Measurements from ENCODE around the gene TAF1B. TPM values are rescaled to one million over a fixed set of nuclear protein-coding genes. Genes with fewer than 3 reads are reported as not detected.

Gene TAF1B
- total RNA-seq, 1 donor: 13.7 TPM

GRCh38 chr2:9966491-9967022, 123.3 kb downstream of the TAF1B start:
- Histone ChIP-seq H3K4me3 (ENCODE audit: low read length) (no peak overlapping the region), H3K9me3 (ENCODE audit: low read depth, low read length) (no peaks in the 10 kb centered on the region), H3K27me3 (ENCODE audit: insufficient read depth, low read length) (no peaks in the 10 kb centered on the region), H3K4me1 (ENCODE audit: insufficient read depth, low read length) (peaks cover 8% of the 10 kb centered on the region)

GRCh38 chr2:9967053-9967775, 123.9 kb downstream of the TAF1B start:
- H3K9me3 ChIP-seq (ENCODE audit: low read depth, low read length): no peaks in the 10 kb centered on the region
- no peaks in the 10 kb centered on the region for H3K27me3 ChIP-seq (ENCODE audit: insufficient read depth, low read length)
- H3K4me3 ChIP-seq (ENCODE audit: low read length): no peak overlapping the region
- H3K4me1 ChIP-seq (ENCODE audit: insufficient read depth, low read length): peaks cover 8% of the 10 kb centered on the region

DNA sequence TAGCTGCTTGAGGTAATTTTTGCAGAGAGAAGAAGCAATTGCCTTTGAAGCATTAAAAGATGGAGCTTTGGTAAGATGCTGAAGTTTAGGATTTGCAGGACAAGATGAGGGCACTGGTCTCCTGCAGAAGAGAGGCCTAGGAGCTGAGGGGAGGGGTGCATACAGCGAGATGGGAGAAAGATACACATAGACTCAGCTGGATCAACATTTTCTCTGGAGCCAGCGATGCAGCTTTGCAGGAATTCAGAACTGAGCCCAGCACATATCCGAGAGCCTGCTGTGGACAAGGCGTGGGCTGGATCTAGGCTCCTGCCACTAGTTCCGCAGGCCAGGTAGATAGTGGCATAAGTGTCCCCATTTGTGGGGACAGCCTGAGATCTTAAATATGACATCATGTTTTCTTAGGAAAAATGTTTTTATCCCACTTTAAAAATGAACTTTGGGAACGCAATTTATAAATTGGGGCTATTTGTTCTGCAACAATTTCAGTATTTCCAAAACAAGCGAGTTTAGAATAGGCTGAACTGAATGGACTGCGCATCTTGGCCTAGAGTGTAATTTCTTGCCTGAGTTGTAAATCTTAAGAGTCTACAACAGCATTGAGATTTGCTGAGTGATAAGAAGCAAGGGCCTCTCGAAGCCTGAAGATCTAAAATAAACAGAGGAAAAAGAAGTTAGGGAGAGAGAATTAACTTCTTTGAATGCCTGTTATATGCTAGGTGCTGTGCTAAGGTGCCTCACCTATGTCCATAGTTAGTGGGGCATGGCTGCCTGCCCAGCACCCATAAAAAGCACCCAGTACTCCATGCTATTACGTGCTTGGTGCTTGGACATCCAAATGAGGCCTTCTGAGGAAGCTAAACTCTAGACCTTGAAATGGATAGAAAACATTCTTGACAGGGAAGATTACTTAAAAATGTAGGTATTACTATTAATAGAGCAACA, 125.6 kb downstream of the TAF1B start:
- Histone ChIP-seq H3K4me3 (ENCODE audit: low read length) (no peak overlapping the region), H3K4me1 (ENCODE audit: insufficient read depth, low read length) (peaks cover 8% of the 10 kb centered on the region), H3K27me3 (ENCODE audit: insufficient read depth, low read length) (no peaks in the 10 kb centered on the region), H3K9me3 (ENCODE audit: low read depth, low read length) (no peaks in the 10 kb centered on the region)

DNA sequence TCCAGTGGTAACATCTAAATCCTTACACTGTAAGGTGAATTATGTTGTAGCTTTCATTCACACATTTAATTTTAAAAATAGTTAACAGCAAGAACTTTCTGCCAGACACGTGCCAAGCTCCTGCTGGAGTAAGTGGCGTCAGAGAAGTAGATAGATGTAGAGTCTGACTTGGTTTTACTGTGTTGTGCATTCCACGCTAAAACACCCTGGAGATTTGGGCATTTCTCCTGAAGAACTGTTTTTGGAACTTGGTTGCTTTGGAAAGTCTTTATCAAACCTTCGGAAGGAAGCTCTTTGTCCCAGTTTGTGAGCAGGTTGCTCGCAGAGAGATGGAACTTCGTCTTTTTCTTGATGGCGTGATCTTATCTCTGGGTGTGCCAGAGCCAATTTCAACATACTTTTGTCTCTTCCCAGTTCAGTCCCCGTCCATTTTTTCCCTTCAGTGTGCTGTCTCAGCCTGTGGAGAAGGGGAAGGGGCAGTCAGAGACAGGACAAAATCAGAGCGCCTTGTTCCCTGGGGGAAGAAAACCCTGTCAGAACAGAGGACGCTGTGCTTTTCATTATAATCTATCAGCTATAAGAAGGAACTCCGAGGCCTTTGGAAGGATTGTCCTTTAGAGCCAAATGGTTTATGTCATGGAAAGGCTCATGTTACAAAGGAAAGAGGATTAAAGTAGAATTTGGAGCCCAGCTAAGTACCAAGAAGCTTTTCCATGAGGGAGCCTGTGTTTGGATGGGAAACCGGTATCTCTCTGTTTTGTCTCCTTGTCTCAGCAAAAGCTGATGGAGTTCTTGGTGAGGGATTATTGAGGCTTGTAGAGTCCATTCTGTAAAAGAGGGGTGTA, 127.1 kb downstream of the TAF1B start:
- peaks cover 4% of the 10 kb centered on the region for H3K4me1 ChIP-seq (ENCODE audit: insufficient read depth, low read length)
- H3K9me3 ChIP-seq (ENCODE audit: low read depth, low read length): no peaks in the 10 kb centered on the region
- no peaks in the 10 kb centered on the region for H3K27me3 ChIP-seq (ENCODE audit: insufficient read depth, low read length)
- no peak overlapping the region for H3K4me3 ChIP-seq (ENCODE audit: low read length)

DNA sequence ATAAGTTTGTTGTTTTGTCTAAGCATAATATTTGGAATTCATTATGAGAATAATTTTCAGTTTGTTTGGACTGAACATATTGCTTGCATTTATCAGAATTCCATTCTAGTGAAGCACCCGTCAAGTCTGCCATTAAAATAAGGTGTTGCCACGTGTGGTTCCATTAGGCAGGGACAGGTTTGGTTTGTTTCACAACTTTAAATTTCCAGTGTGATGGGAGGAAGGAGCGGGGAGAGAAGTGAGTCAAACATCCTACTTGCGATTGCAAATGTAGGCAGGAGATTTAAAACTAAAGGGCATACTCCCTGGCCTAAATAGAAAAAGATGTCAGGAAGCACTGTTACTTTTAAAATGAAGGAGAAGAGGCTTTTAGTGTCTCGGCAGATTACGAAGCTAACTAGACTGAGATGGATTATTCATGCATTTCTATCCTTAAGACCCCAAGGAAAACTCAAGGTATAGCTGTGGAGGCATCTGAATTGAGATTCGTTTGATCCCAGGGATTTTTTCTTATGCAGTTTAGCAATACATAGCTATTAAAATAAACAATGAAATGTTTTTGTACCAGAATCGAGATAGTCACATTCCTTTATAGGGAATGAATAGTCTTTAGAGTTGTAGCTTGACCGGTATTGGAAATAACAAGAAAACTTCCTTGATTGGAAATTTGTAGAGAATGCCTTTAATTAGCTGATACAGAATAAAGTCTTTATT, 128.0 kb downstream of the TAF1B start:
- Histone ChIP-seq H3K9me3 (ENCODE audit: low read depth, low read length) (no peaks in the 10 kb centered on the region), H3K27me3 (ENCODE audit: insufficient read depth, low read length) (no peaks in the 10 kb centered on the region), H3K4me1 (ENCODE audit: insufficient read depth, low read length) (peaks cover 3% of the 10 kb centered on the region), H3K4me3 (ENCODE audit: low read length) (no peak overlapping the region)

- peaks cover 3% of the 10 kb centered on the region for H3K4me1 ChIP-seq (ENCODE audit: insufficient read depth, low read length)
- no peaks in the 10 kb centered on the region for H3K9me3 ChIP-seq (ENCODE audit: low read depth, low read length)
- no peak overlapping the region for H3K4me3 ChIP-seq (ENCODE audit: low read length)
- no peaks in the 10 kb centered on the region for H3K27me3 ChIP-seq (ENCODE audit: insufficient read depth, low read length)
These were observed 128.6 kb downstream of the TAF1B start for GRCh38 chr2:9971890-9972289.

DNA sequence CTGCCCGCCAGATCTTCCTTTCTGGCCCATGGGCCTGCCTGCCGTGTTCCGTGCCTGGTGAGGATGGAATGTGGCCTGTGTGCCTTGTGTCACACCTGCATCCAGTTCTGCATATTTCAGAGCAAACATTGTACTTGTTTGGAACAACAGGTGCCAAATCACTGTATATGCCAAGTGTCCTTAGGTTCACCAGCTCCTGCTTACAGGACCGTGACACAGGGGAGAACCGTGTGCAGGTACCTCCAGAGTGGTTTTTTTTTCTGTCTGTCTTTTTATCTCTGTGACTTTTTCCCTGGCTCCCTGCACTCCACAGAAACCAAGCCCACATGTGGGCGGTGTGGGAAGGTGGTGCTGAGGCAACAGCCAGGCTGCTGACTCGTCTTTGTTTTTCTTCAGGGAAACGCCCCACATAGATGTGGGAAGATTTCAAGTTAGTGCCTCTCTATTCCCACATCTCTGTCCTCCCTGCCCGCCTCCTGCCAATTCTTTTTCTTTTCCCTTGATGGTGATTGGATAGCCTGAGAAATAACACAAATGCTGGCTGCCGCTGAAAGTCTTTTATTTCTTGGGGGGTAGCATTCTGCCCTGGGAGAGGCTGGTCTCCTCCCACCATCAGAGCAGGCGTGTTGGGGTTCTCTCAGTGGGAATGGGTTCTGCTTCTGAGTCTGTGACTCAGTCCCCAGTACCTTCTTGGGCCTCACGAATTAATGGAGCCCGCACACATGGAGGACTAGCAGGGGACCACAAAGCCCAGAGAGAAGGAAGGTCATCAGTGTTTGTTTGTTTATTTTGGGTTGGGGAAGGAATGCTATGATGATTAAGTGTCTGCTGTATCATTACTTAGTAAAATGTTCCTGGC, 129.6 kb downstream of the TAF1B start:
- Histone ChIP-seq H3K4me1 (ENCODE audit: insufficient read depth, low read length) (no peaks in the 10 kb centered on the region), H3K4me3 (ENCODE audit: low read length) (no peak overlapping the region), H3K27me3 (ENCODE audit: insufficient read depth, low read length) (no peaks in the 10 kb centered on the region), H3K9me3 (ENCODE audit: low read depth, low read length) (no peaks in the 10 kb centered on the region)

- Histone ChIP-seq H3K4me3 (ENCODE audit: low read length) (no peak overlapping the region), H3K9me3 (ENCODE audit: low read depth, low read length) (no peaks in the 10 kb centered on the region), H3K27me3 (ENCODE audit: insufficient read depth, low read length) (no peaks in the 10 kb centered on the region), H3K4me1 (ENCODE audit: insufficient read depth, low read length) (no peaks in the 10 kb centered on the region)
These were observed 130.4 kb downstream of the TAF1B start for GRCh38 chr2:9973690-9974089.

DNA sequence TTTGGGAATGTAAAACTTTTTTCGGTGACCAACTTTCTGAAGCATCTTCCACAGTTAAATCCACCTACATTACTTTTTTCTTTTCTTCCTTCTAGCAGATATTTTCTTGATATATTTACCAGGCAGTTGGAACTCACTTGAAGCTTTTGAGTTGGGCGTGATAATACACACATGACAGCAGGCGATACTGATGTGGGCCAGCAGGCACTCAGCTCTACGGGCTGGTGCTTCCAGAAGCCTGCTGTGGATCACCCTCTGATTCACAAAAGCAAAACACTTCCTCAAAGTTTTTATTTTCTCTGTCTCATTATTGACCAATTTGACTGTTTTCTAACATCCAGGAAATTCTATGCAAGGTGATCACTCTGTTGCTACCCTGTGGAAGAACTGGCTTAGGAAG, 131.1 kb downstream of the TAF1B start:
- Histone ChIP-seq H3K4me1 (ENCODE audit: insufficient read depth, low read length) (no peaks in the 10 kb centered on the region), H3K4me3 (ENCODE audit: low read length) (no peak overlapping the region), H3K27me3 (ENCODE audit: insufficient read depth, low read length) (no peaks in the 10 kb centered on the region), H3K9me3 (ENCODE audit: low read depth, low read length) (no peaks in the 10 kb centered on the region)

DNA sequence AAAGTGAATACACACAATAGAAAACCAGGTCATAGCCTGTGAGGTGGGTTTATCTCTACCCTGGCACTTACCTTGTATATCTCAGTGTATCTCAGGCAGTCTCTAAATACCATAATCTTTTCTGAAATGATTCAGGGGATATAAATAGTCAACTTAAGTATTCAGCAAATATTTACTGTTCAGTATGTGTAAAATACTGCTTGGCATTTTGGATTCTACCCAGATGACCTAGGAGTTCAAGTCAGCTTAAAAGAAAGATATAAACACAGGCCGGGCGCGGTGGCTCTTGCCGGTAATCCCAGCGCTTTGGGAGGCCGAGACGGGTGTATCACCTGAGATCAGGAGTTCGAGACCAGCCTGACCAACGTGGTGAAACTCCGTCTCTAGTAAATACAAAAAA, 132.1 kb downstream of the TAF1B start:
- Histone ChIP-seq H3K4me3 (ENCODE audit: low read length) (no peak overlapping the region), H3K4me1 (ENCODE audit: insufficient read depth, low read length) (no peaks in the 10 kb centered on the region), H3K9me3 (ENCODE audit: low read depth, low read length) (no peaks in the 10 kb centered on the region), H3K27me3 (ENCODE audit: insufficient read depth, low read length) (no peaks in the 10 kb centered on the region)

DNA sequence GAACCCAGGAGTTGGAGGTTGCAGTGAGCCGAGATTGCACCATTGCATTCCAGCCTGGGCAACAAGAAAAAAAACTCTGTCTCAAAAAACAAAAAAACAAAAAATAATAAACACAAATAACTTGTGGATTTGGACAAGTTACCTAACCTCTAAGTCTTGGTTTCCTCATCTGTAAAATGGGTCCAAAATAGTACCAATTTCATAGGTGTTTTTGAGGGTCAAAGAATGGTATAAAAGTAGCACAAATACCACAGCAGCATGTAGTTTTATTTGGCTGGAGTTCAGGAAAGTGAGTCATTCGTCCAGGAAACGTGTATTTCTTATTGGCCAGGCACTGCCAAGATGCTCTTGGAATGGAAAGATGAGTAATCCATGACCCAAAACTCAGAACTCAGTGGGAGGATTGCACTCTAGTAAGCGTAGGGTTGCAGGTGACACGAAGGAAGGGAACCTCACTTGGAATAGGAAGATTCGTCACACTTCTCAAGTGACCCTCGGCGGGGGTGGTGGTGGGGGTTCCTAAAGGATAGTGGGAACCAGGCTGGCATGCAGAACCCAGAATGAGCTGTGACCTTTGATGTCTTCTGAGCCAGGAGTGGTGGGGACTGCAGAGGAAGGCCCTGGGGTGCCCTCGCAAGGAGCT, 132.7 kb downstream of the TAF1B start:
- Histone ChIP-seq H3K4me3 (ENCODE audit: low read length) (no peak overlapping the region), H3K9me3 (ENCODE audit: low read depth, low read length) (no peaks in the 10 kb centered on the region), H3K27me3 (ENCODE audit: insufficient read depth, low read length) (no peaks in the 10 kb centered on the region), H3K4me1 (ENCODE audit: insufficient read depth, low read length) (no peaks in the 10 kb centered on the region)

GRCh38 chr2:9979977-9980376, 136.7 kb downstream of the TAF1B start:
- H3K9me3 ChIP-seq (ENCODE audit: low read depth, low read length): no peaks in the 10 kb centered on the region
- H3K27me3 ChIP-seq (ENCODE audit: insufficient read depth, low read length): no peaks in the 10 kb centered on the region
- H3K4me3 ChIP-seq (ENCODE audit: low read length): no peak overlapping the region
- peaks cover 4% of the 10 kb centered on the region for H3K4me1 ChIP-seq (ENCODE audit: insufficient read depth, low read length)

DNA sequence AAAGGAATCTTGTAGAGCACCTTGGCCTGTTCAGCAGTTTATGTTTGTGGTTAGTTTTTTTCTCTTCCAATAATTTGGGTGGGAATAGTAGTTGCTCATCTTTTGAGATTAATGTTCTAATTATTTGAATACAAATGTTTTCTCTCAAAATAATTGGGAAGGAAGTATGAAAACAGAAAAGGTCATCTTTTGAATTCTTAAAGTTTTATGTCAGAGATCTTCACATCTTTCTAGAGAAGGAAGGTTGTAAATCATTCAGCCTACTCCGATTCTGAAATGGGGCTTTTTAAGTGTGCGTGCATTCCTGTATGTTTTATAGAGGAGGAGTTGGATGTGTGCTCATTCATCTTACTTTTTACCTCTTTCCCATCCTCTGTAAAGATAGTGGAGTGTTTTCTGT, 137.2 kb downstream of the TAF1B start:
- H3K4me1 ChIP-seq (ENCODE audit: insufficient read depth, low read length): peaks cover 4% of the 10 kb centered on the region
- no peaks in the 10 kb centered on the region for H3K27me3 ChIP-seq (ENCODE audit: insufficient read depth, low read length)
- H3K4me3 ChIP-seq (ENCODE audit: low read length): no peak overlapping the region
- no peaks in the 10 kb centered on the region for H3K9me3 ChIP-seq (ENCODE audit: low read depth, low read length)
